Gastrocnemius medialis (tissue), 4 donors: ENCODE measurements around the gene PDLIM7. TPM values are rescaled to one million over a fixed set of nuclear protein-coding genes. Genes with fewer than 3 reads are reported as not detected.

Experiments
- ATAC-seq, 2 donors: fragments of 150-250 bp; one replicate each; pipeline ENCODE4 v1.9.1; 2016
- DNase-seq, 2 donors: peaks; one replicate each; pipeline ENCODE4 v3.0.0-alpha.2; 2019
- H3K27ac ChIP-seq, 4 donors: fragments of 200-600 bp; sonication (generic); 1 replicate in 1 of 4; 2 replicates in 3 of 4; pipeline ENCODE4 v1.5.1; 2016 to 2018; ENCODE audit warnings: mild to moderate bottlenecking in 2 of 4, moderate library complexity in 1 of 4
- H3K27me3 ChIP-seq, 3 donors: fragments of 200-600 bp; sonication (generic) in 2 of 3; 1 replicate in 1 of 3; 2 replicates in 2 of 3; pipeline versions ENCODE4 v1.5.1 to v1.6.0; 2016 to 2019; ENCODE audit warnings: mild to moderate bottlenecking in 1 of 3, moderate library complexity in 1 of 3
- H3K36me3 ChIP-seq, 2 donors: fragments of 200-600 bp; sonication (generic) in 1 of 2; one replicate each; pipeline ENCODE4 v1.5.1; 2017 to 2018
- H3K4me1 ChIP-seq, 2 donors: fragments of 200-600 bp; sonication (generic) in 1 of 2; one replicate each; pipeline ENCODE4 v1.5.1; 2016 to 2017; ENCODE audit warnings: mild to moderate bottlenecking in 2 of 2
- H3K4me3 ChIP-seq, 4 donors: fragments of 200-600 bp; sonication (generic) in 3 of 4; 1 replicate in 1 of 4; 2 replicates in 3 of 4; pipeline ENCODE4 v1.5.1; 2016 to 2019; ENCODE audit warnings: mild to moderate bottlenecking in 2 of 4
- H3K9me3 ChIP-seq, 3 donors: fragments of 200-600 bp; sonication (generic) in 2 of 3; 1 replicate in 1 of 3; 2 replicates in 2 of 3; pipeline ENCODE4 v1.5.1; 2016 to 2019
- CTCF ChIP-seq, 5 experiments: fragments of 450-650 bp in 3 of 5; fragments of 200-600 bp in 2 of 5; sonication (generic) in 2 of 5; IDR thresholded peaks in 4 of 5; conservative IDR thresholded peaks in 1 of 5; 1 replicate in 4 of 5; 2 replicates in 1 of 5; pipeline ENCODE4 v1.5.1; 2016 to 2019; ENCODE audit warnings: antibody characterized with exemption in 5 of 5, mild to moderate bottlenecking in 3 of 5, moderate library complexity in 3 of 5
- POLR2A ChIP-seq, 2 donors: fragments of 450-650 bp; IDR thresholded peaks; one replicate each; pipeline ENCODE4 v1.6.1; 2017; ENCODE audit warnings: antibody characterized with exemption in 2 of 2, mild to moderate bottlenecking in 2 of 2, moderate library complexity in 2 of 2
- in situ Hi-C, 4 donors: fragments of 200-750 bp; cut with MboI; loops; one replicate each; pipeline versions ENCODE4 v1.15.0 to v1.8.0; 2017; ENCODE audit warnings: low sequenced_read_pairs in 4 of 4
- intact Hi-C: fragments of 100-400 bp; cut with DNase I; formaldehyde crosslinking; loops from one replicate; pipeline ENCODE4 v1.15.1; 2023; ENCODE audit warnings: low total_unique reads
- total RNA-seq, 4 donors: library from RNA; depleted of rRNA; stranded (reverse); fragments of >200 nt; gene quantifications; one replicate each; pipeline versions ENCODE4 v1.1.0 to v1.2.3, GENCODE V29; 2016

PDLIM7 gene
- total RNA-seq, 4 donors from 2014 or later = 132 to 244 (median 220) TPM

GRCh38 chr5:177467436-177467835, 30.0 kb downstream of the PDLIM7 start:
- DNase-seq (no peak), ATAC-seq (no peak)
- in situ Hi-C loops (no loop called here), intact Hi-C loops (no loop called here)
- no peaks in the 10 kb centered on the region for H3K9me3 ChIP-seq
- H3K36me3 ChIP-seq = no peaks in the 10 kb centered on the region
- H3K27ac ChIP-seq = no peak overlapping the region
- peaks cover 0 to 3% (median 0%) of the 10 kb centered on the region in 3 donors for H3K27me3 ChIP-seq
- TF ChIP-seq CTCF (IDR thresholded peaks at IDR 0.05 in 4 of 5, conservative IDR thresholded peaks at IDR 0.05 in 1 of 5) (no peak), POLR2A (IDR thresholded peaks at IDR 0.05) (no peak)
- H3K4me1 ChIP-seq = peaks cover 5 to 13% of the 10 kb centered on the region in 2 donors
- H3K4me3 ChIP-seq = no peak overlapping the region

- no peaks in the 10 kb centered on the region for H3K27me3 ChIP-seq
- H3K36me3 ChIP-seq = no peaks in the 10 kb centered on the region
- intact Hi-C loops = no loop called here
Measured at GRCh38 chr5:177466861-177467260, 30.5 kb downstream of the PDLIM7 start.

GRCh38 chr5:177465044-177465443, 32.4 kb downstream of the PDLIM7 start:
- Histone ChIP-seq H3K36me3 (no peaks in the 10 kb centered on the region), H3K4me1 (no peaks in the 10 kb centered on the region), H3K4me3 (no peak overlapping the region), H3K27me3 (no peaks in the 10 kb centered on the region), H3K27ac (no peak overlapping the region), H3K9me3 (no peaks in the 10 kb centered on the region)
- TF ChIP-seq POLR2A (IDR thresholded peaks at IDR 0.05) (no peak), CTCF (IDR thresholded peaks at IDR 0.05 in 4 of 5, conservative IDR thresholded peaks at IDR 0.05 in 1 of 5) (no peak)
- DNase-seq = no peak
- intact Hi-C loops = no loop called here
- in situ Hi-C loops = no loop called here
- no peak for ATAC-seq

More at GRCh38 chr5:177466861-177467260, 30.5 kb downstream of the PDLIM7 start:
- H3K4me1 ChIP-seq = peaks cover 0 to 7% of the 10 kb centered on the region in 2 donors
- no peaks in the 10 kb centered on the region for H3K9me3 ChIP-seq
- H3K27ac ChIP-seq = no peak overlapping the region
- no peak for TF ChIP-seq CTCF (IDR thresholded peaks at IDR 0.05 in 4 of 5, conservative IDR thresholded peaks at IDR 0.05 in 1 of 5)
- no peak for TF ChIP-seq POLR2A (IDR thresholded peaks at IDR 0.05)
- in situ Hi-C loops = no loop called here
- no peak overlapping the region for H3K4me3 ChIP-seq
- DNase-seq = no peak
- ATAC-seq = no peak

GRCh38 chr5:177462021-177462670, 35.3 kb downstream of the PDLIM7 start:
- Histone ChIP-seq H3K9me3 (no peaks in the 10 kb centered on the region), H3K27ac (peak overlapping the region; percentile 47 to 69 (median 58)), H3K4me1 (peaks cover 0 to 3% of the 10 kb centered on the region in 2 donors), H3K27me3 (no peaks in the 10 kb centered on the region), H3K4me3 (peak overlapping the region in 1 of 4 donors; percentile 33), H3K36me3 (no peaks in the 10 kb centered on the region)
- no peak for TF ChIP-seq POLR2A (IDR thresholded peaks at IDR 0.05)
- TF ChIP-seq CTCF (IDR thresholded peaks at IDR 0.05 in 4 of 5, conservative IDR thresholded peaks at IDR 0.05 in 1 of 5) = no peak
- intact Hi-C loops (no loop called here), in situ Hi-C loops (loop anchor here in 1 of 4 donors (5.0 kb wide), 1 partner anchor 70 kb away; no protein-coding TSS in a partner anchor)
- DNase-seq (no peak), ATAC-seq (no peak)
